Suprapubic skin (tissue), 4 donors: Measurements from ENCODE around the gene ABLIM2. TPM values are rescaled to one million over a fixed set of nuclear protein-coding genes. Genes with fewer than 3 reads are reported as not detected.

Experiments
- DNase-seq, 2 donors: peaks; one replicate each; pipeline ENCODE4 v3.0.0-alpha.2; 2019; ENCODE audit warnings: low spot score in 2 of 2
- H3K27ac ChIP-seq: fragments of 200-600 bp; sonication (generic); one replicate; pipeline ENCODE4 v1.5.1; 2019
- H3K27me3 ChIP-seq: fragments of 200-600 bp; sonication (generic); one replicate; pipeline ENCODE4 v1.5.1; 2019
- H3K36me3 ChIP-seq: fragments of 200-600 bp; sonication (generic); one replicate; pipeline ENCODE4 v1.5.1; 2019
- H3K4me1 ChIP-seq: fragments of 200-600 bp; sonication (generic); one replicate; pipeline ENCODE4 v1.5.1; 2019
- H3K4me3 ChIP-seq: fragments of 200-600 bp; sonication (generic); one replicate; pipeline ENCODE4 v1.5.1; 2019; ENCODE audit warnings: mild to moderate bottlenecking
- H3K9me3 ChIP-seq: fragments of 200-600 bp; sonication (generic); one replicate; pipeline ENCODE4 v1.5.1; 2019
- EP300 ChIP-seq: sonication (generic); formaldehyde crosslinking; IDR thresholded peaks from one replicate; pipeline ENCODE4 v1.6.1; 2017; ENCODE audit warnings: antibody characterized with exemption
- POLR2A ChIP-seq, 2 donors: fragments of 450-650 bp; IDR thresholded peaks; one replicate each; pipeline ENCODE4 v1.6.1; 2017; ENCODE audit warnings: antibody characterized with exemption in 2 of 2, mild to moderate bottlenecking in 2 of 2, moderate library complexity in 2 of 2
- POLR2AphosphoS5 ChIP-seq, 3 donors: sonication (generic); formaldehyde crosslinking; IDR thresholded peaks; one replicate each; pipeline ENCODE4 v1.6.1; 2017; ENCODE audit warnings: antibody characterized with exemption in 3 of 3
- WGBS: methylation state at CpG from one replicate; pipeline ENCODE4 v1.1.5; 2018; 5-methylcytosine and 5-hydroxymethylcytosine counted together
- total RNA-seq, 4 donors: library from RNA; depleted of rRNA; stranded (reverse); fragments of >200 nt; gene quantifications; one replicate each; pipeline ENCODE4 v1.1.0, GENCODE V29; 2016
- TF ChIP-seq, protein P1 (sequence below), 2 donors: fragments of 200-600 bp in 1 of 2; fragments of 450-650 bp in 1 of 2; sonication (generic) in 1 of 2; IDR thresholded peaks; one replicate each; pipeline ENCODE4 v1.5.1; 2016 to 2019; ENCODE audit warnings: antibody characterized with exemption in 2 of 2, mild to moderate bottlenecking in 1 of 2, moderate library complexity in 1 of 2

The ABLIM2 gene
- total RNA-seq, 4 donors from 2014 or later: 11.2 to 16.9 (median 13.3) TPM

DNA sequence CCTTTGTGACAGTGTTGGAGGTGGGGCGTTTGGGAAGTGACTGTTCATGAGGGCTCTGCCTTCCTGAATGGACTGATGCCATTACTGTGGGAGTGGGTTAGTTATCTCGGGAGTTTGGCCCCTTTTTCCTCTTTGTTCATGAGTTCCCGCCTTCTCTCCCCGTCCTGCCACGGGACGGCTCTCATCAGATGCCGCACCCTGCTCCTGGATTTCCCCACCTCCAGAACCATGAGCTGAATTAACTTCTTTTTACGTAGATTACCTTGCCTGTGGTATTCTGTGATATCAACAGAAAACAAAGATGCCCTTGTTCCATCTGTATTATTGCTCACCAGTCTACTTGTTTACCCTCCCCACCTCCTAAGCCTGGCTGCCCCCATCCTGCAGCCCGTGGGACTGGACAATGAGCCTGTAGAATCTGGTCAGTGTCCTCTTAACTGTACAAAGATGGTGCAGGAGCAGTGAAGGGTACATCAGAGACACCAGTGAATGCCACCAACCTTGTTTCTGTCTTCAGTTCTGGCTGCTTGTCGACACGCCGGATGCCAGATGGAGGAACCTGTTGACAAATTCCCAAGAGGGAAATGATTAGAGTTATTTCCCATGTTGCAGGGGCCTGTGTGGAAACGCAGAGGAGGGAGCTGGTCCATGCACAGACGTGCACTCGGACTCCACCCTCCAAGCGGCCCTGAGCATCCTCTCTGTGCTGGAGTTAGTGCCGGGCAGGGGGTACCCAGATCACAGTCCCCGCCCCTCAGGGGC, 104.7 kb downstream of the ABLIM2 start:
- WGBS: 81% methylated on average over 15 of the region's 18 CpGs
- no peaks in the 10 kb centered on the region for H3K36me3 ChIP-seq
- H3K27me3 ChIP-seq: no peaks in the 10 kb centered on the region
- TF ChIP-seq POLR2A (IDR thresholded peaks at IDR 0.05) (no peak), EP300 (no peak), POLR2AphosphoS5 (IDR thresholded peaks at IDR 0.05) (no peak)
- TF ChIP-seq, protein P1, sequence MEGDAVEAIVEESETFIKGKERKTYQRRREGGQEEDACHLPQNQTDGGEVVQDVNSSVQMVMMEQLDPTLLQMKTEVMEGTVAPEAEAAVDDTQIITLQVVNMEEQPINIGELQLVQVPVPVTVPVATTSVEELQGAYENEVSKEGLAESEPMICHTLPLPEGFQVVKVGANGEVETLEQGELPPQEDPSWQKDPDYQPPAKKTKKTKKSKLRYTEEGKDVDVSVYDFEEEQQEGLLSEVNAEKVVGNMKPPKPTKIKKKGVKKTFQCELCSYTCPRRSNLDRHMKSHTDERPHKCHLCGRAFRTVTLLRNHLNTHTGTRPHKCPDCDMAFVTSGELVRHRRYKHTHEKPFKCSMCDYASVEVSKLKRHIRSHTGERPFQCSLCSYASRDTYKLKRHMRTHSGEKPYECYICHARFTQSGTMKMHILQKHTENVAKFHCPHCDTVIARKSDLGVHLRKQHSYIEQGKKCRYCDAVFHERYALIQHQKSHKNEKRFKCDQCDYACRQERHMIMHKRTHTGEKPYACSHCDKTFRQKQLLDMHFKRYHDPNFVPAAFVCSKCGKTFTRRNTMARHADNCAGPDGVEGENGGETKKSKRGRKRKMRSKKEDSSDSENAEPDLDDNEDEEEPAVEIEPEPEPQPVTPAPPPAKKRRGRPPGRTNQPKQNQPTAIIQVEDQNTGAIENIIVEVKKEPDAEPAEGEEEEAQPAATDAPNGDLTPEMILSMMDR (IDR thresholded peaks at IDR 0.05): no peak
- no peak for DNase-seq
- H3K4me3 ChIP-seq: no peak overlapping the region
- no peak overlapping the region for H3K27ac ChIP-seq
- no peaks in the 10 kb centered on the region for H3K9me3 ChIP-seq
- H3K4me1 ChIP-seq: peaks cover 15% of the 10 kb centered on the region

DNA sequence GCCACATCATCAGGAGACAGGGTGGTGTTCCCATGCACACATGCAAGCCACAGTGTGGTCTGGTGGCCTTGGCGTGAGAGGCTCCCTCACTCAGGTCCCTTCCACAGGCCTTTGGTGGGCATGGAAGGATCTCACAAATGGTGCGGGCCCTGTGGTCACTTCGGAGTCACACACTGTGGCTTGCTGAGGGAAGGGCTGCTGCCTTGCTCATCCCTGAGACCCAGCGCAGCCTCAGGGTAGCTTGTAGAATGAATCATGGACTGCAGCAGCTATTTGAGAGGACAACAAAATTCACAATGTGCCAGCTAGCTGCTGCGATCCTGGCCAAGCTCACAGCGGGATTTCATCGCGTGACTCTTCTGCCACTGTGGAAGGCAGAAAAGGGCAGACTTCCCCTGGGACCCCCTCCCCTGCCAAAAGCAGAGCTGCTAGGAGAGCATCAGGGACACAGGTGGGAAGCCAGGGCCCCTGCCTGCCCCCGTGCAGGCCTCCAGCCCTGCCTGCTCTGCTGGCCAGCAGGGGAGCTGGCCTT, 106.4 kb downstream of the ABLIM2 start:
- H3K4me3 ChIP-seq: no peak overlapping the region
- no peaks in the 10 kb centered on the region for H3K27me3 ChIP-seq
- H3K9me3 ChIP-seq: no peaks in the 10 kb centered on the region
- 93% methylated on average over 6 of the region's 9 CpGs for WGBS
- DNase-seq: no peak
- H3K4me1 ChIP-seq: peaks cover 15% of the 10 kb centered on the region
- no peak overlapping the region for H3K27ac ChIP-seq
- TF ChIP-seq, protein P1 (IDR thresholded peaks at IDR 0.05): no peak
- TF ChIP-seq POLR2AphosphoS5 (IDR thresholded peaks at IDR 0.05) (no peak), EP300 (no peak), POLR2A (IDR thresholded peaks at IDR 0.05) (no peak)
- no peaks in the 10 kb centered on the region for H3K36me3 ChIP-seq

DNA sequence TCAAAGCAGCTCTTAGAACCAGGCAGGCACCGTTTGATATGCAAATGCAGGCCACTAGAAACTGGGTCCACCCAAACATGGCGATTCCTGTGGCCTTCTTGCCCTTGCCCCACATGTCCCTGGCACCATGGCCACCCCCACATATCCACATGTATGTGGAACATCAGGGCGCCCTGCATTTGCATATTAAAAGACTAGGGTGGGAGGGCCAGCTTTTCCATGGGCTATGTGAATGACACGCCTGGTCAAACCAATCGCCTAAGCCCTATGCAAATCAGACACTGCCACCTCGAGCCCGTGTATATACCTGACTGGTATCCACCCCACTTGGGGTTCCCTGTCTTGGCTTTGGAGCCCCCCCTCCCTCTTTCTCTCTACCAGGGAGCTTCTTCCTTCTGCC, 107.0 kb downstream of the ABLIM2 start:
- H3K27ac ChIP-seq: no peak overlapping the region
- 82% methylated on average over 7 of the region's 7 CpGs for WGBS
- no peaks in the 10 kb centered on the region for H3K36me3 ChIP-seq
- no peaks in the 10 kb centered on the region for H3K27me3 ChIP-seq
- H3K4me1 ChIP-seq: peaks cover 15% of the 10 kb centered on the region
- no peak overlapping the region for H3K4me3 ChIP-seq
- no peaks in the 10 kb centered on the region for H3K9me3 ChIP-seq
- TF ChIP-seq POLR2AphosphoS5 (IDR thresholded peaks at IDR 0.05): no peak
- no peak for TF ChIP-seq POLR2A (IDR thresholded peaks at IDR 0.05)
- TF ChIP-seq, protein P1 (IDR thresholded peaks at IDR 0.05): no peak
- TF ChIP-seq EP300: no peak
- no peak for DNase-seq

DNA sequence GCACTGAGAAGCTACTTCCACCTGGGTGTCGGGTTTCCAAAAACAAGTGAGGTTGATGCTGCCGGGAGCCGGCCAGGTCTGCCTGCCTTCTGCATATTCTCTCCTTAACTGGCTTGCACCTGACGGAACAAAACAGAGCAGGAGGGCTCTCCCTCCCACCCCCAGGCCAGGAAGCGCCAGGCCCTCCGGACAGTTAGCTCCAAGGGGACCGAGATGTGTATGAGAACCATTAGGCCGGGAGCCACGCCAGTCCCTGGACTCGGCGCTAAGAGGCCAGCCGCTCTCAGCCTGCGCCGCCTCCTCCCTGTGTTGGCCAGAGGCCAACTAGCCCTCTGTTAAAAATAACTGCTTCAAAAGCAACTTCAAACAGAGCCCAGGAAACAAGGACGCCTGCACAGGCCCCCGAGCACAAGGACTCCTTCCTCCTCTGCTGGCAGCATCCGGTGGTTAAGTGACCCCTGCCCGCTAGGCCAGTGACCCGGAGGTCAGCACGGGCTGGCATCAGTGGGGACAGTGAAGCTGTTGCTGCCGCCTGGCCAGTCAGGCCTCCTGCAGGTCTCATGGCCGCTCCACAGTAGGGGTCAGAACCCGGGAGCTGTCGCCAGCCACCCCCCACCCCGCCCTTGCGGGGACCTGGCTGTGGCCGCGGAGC, 107.9 kb downstream of the ABLIM2 start:
- 37% methylated on average over 6 of the region's 28 CpGs for WGBS
- Histone ChIP-seq H3K36me3 (no peaks in the 10 kb centered on the region), H3K27me3 (no peaks in the 10 kb centered on the region), H3K4me1 (peaks cover 15% of the 10 kb centered on the region), H3K4me3 (no peak overlapping the region), H3K27ac (no peak overlapping the region), H3K9me3 (no peaks in the 10 kb centered on the region)
- no peak for DNase-seq
- TF ChIP-seq POLR2AphosphoS5 (IDR thresholded peaks at IDR 0.05) (no peak), POLR2A (IDR thresholded peaks at IDR 0.05) (no peak), EP300 (no peak)
- TF ChIP-seq, protein P1 (IDR thresholded peaks at IDR 0.05): no peak

DNA sequence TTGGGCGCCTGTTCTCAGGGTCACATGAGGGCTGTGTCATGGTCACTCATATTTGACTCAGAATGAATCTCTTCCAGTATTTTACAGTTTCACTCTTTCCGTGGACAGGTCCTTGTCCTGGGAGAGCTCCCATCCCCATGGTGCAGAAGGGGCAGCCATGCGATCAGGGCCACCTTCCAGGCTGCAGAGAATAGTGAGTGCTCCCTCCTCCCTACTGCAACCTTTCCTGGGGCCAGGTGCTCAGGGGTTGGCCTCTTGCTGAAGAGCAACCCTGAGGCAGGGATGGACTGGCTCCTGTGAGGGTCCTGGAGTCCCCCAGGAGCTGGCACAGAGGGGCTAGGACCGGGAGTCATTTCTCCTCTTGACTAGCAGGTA, 108.4 kb downstream of the ABLIM2 start:
- WGBS: 74% methylated on average over 4 of the region's 4 CpGs

More for the DNA sequence above, 108.4 kb downstream of the ABLIM2 start:
- H3K4me1 ChIP-seq: peaks cover 15% of the 10 kb centered on the region
- H3K27ac ChIP-seq: no peak overlapping the region
- no peaks in the 10 kb centered on the region for H3K36me3 ChIP-seq
- no peaks in the 10 kb centered on the region for H3K27me3 ChIP-seq
- no peak overlapping the region for H3K4me3 ChIP-seq
- TF ChIP-seq EP300 (no peak), POLR2A (IDR thresholded peaks at IDR 0.05) (no peak), POLR2AphosphoS5 (IDR thresholded peaks at IDR 0.05) (no peak)
- TF ChIP-seq, protein P1 (IDR thresholded peaks at IDR 0.05): no peak
- no peaks in the 10 kb centered on the region for H3K9me3 ChIP-seq
- DNase-seq: no peak
